Karpas-422 (cell line): Measurements from ENCODE around the gene DSE. TPM values are rescaled to one million over a fixed set of nuclear protein-coding genes. Genes with fewer than 3 reads are reported as not detected.

Source experiments
- DNase-seq: peaks from one replicate; pipeline ENCODE4 v3.0.0-alpha.2; 2015
- H2AFZ ChIP-seq: fragments of 200-600 bp; sonication (generic); 2 replicates; pipeline ENCODE4 v1.6.1; 2014; ENCODE audit warnings: antibody characterized with exemption, low read length, mixed read lengths
- H3K27ac ChIP-seq: fragments of 200-600 bp; sonication (generic); 2 replicates; pipeline ENCODE4 v1.5.1; 2014; ENCODE audit warnings: mild to moderate bottlenecking, low read length, moderate library complexity
- H3K27me3 ChIP-seq: fragments of 200-600 bp; sonication (generic); 2 replicates; pipeline ENCODE4 v1.6.1; 2014; ENCODE audit warnings: low read length, mixed read lengths
- H3K36me3 ChIP-seq: fragments of 200-600 bp; sonication (generic); 2 replicates; pipeline ENCODE4 v1.6.1; 2014; ENCODE audit warnings: low read length, mixed read lengths; ENCODE audit not compliant: insufficient read depth
- H3K4me1 ChIP-seq: fragments of 200-600 bp; sonication (generic); 2 replicates; pipeline ENCODE4 v1.6.1; 2014; ENCODE audit warnings: mild to moderate bottlenecking, low read length, mixed read lengths
- H3K4me2 ChIP-seq: fragments of 200-600 bp; sonication (generic); 2 replicates; pipeline ENCODE4 v1.6.1; 2014; ENCODE audit warnings: low read length, low read depth, mild to moderate bottlenecking; ENCODE audit not compliant: poor library complexity, severe bottlenecking
- H3K4me3 ChIP-seq: fragments of 200-600 bp; sonication (generic); 2 replicates; pipeline ENCODE4 v1.5.1; 2014; ENCODE audit warnings: mild to moderate bottlenecking, antibody characterized with exemption, low read length, mixed read lengths
- H3K79me2 ChIP-seq: fragments of 200-600 bp; sonication (generic); 2 replicates; pipeline ENCODE4 v1.6.1; 2014; ENCODE audit warnings: mild to moderate bottlenecking, low read length, mixed read lengths
- H3K9ac ChIP-seq: fragments of 200-600 bp; sonication (generic); 2 replicates; pipeline ENCODE4 v1.6.0; 2014; ENCODE audit warnings: low read length
- H3K9me2 ChIP-seq: fragments of 200-600 bp; sonication (generic), shearing (Covaris generic); replicated peaks from 2 replicates; pipeline ENCODE4 v1.6.0; 2014; ENCODE audit warnings: mild to moderate bottlenecking, low read length, moderate library complexity; ENCODE audit not compliant: insufficient read depth
- H3K9me3 ChIP-seq: fragments of 300-700, 200-600 bp; sonication (generic); 2 replicates; pipeline ENCODE4 v1.6.1; 2014; ENCODE audit warnings: low read length, mixed read lengths
- H4K20me1 ChIP-seq: fragments of 200-600 bp; sonication (generic); 2 replicates; pipeline ENCODE4 v1.6.1; 2014; ENCODE audit warnings: mild to moderate bottlenecking, antibody characterized with exemption, low read length, low read depth; ENCODE audit not compliant: insufficient read depth
- total RNA-seq: library from RNA; depleted of rRNA; stranded (reverse); fragments of >200 nt; shearing (Covaris generic); gene quantifications from 2 replicates; pipeline ENCODE4 v1.2.3, GENCODE V29; 2014; ENCODE audit warnings: low replicate concordance

The DSE gene
- total RNA-seq, 1 experiment from 2014 or later = 7.5 TPM

DNA sequence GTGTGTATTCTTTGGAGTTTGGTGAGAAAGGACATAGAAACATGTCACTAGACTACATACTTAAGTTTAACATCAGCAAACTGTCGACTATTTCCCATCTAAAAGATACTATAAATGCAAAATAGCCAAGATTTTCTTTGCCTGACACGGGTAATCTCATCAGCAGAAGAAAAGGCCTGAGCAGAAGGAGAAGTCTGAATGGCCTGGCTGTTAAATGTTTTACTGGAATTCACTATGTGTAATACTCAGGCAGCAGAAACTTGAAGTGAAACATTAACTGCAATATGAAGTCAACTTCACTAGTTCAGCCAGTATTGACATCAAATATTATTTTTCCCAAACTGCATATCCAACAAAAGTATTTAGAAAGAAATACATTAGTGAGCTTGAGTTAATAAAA lies 6.4 kb upstream of the DSE start:
- Histone ChIP-seq H3K4me3 (no peak overlapping the region), H3K4me2 (no peak overlapping the region), H3K4me1 (peaks cover 5% of the 10 kb centered on the region), H3K27me3 (no peaks in the 10 kb centered on the region), H3K9ac (no peak overlapping the region), H3K36me3 (no peaks in the 10 kb centered on the region), H4K20me1 (no peaks in the 10 kb centered on the region), H3K9me3 (no peaks in the 10 kb centered on the region), H3K9me2 (no peaks in the 10 kb centered on the region), H2AFZ (no peak overlapping the region), H3K27ac (no peak overlapping the region), H3K79me2 (no peaks in the 10 kb centered on the region)
- DNase-seq = no peak

DNA sequence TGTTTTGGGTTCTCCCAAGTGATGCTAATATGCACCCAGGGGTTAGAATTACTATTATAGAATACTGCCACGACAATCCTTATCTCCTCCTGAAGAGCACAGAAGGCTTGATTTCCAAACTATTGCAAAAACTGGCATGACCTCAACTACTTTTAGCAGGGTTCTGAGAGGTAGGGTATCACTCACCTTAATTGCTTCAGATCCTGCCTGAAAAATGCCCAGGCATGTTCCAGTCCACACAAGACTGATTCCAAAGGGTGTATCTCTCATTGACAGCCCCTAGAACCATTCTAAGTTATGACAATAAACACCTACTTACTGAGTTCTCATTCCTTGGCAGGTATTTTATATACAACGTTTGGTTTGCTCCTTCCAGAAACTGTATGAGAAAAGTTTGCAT lies 5.0 kb upstream of the DSE start:
- no peak overlapping the region for H3K27ac ChIP-seq
- H3K9ac ChIP-seq = no peak overlapping the region
- DNase-seq = no peak
- H3K4me3 ChIP-seq = no peak overlapping the region
- H2AFZ ChIP-seq = no peak overlapping the region
- no peaks in the 10 kb centered on the region for H3K9me3 ChIP-seq
- no peaks in the 10 kb centered on the region for H3K79me2 ChIP-seq
- no peaks in the 10 kb centered on the region for H3K9me2 ChIP-seq
- no peaks in the 10 kb centered on the region for H3K27me3 ChIP-seq
- H3K4me2 ChIP-seq = no peak overlapping the region
- H3K4me1 ChIP-seq = peaks cover 19% of the 10 kb centered on the region
- no peaks in the 10 kb centered on the region for H3K36me3 ChIP-seq
- H4K20me1 ChIP-seq = 0 out of 2 replicates have a peak, but pooled peaks cover 5% of the 10 kb centered on the region

DNA sequence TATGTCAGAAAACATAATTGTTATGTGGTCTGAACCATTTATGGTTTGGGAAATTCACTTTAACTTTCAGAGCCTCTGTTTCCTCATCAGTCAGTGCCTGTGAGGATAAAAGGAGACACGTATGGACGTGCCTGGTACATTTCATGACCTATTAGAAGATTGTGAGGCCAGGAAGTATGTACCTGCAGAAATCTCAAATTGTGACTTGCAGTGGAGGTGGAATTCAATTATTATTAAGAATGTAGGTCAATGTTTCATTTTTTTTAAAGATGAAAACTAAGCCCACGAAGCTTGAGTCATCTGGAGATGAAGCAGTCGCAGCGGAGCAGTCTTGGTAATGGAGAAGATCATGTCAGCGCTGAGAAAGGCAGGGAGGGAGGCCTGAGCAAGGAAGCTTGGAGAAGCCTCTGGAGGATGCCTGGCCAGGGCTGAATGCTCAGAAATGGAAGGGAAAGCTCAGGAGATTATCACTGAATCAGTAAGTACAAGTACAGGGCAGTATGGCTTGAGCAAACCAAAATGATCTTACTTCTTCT lies 3.9 kb upstream of the DSE start:
- Histone ChIP-seq H3K4me3 (no peak overlapping the region), H3K27me3 (no peaks in the 10 kb centered on the region), H4K20me1 (0 out of 2 replicates have a peak, but pooled peaks cover 12% of the 10 kb centered on the region), H3K9ac (no peak overlapping the region), H2AFZ (no peak overlapping the region), H3K36me3 (no peaks in the 10 kb centered on the region), H3K4me1 (peaks cover 23% of the 10 kb centered on the region), H3K4me2 (no peak overlapping the region), H3K27ac (no peak overlapping the region), H3K9me3 (no peaks in the 10 kb centered on the region), H3K9me2 (no peaks in the 10 kb centered on the region), H3K79me2 (no peaks in the 10 kb centered on the region)
- DNase-seq = no peak

DNA sequence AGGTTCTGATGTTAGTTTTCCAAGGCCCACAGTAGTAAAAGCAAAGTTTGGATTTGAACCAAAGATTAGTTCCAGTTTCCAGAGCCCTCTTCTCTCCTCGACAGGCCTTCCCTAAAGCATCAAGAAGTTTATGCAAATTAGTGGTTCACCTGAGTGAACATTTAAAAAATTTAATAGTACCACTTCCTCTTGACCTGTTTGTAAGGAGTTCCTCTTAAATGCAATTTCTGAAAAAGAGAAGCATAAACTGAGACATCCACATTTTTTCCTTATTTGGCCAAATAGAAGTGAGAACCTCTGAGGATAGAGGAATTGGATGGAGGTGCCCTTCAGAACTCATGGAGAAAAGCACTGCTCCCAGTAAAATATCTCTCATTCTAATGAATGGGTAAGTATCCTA lies 1.2 kb upstream of the DSE start:
- Histone ChIP-seq H3K27ac (no peak overlapping the region), H3K9me3 (no peaks in the 10 kb centered on the region), H3K4me1 (peaks cover 23% of the 10 kb centered on the region), H3K4me3 (no peak overlapping the region), H3K27me3 (no peaks in the 10 kb centered on the region), H2AFZ (no peak overlapping the region), H3K4me2 (peak overlapping the region; percentile 59), H3K36me3 (no peaks in the 10 kb centered on the region), H3K9ac (no peak overlapping the region), H3K79me2 (no peaks in the 10 kb centered on the region), H3K9me2 (no peaks in the 10 kb centered on the region), H4K20me1 (0 out of 2 replicates have a peak, but pooled peaks cover 13% of the 10 kb centered on the region)
- DNase-seq = peak; percentile 72

DNA sequence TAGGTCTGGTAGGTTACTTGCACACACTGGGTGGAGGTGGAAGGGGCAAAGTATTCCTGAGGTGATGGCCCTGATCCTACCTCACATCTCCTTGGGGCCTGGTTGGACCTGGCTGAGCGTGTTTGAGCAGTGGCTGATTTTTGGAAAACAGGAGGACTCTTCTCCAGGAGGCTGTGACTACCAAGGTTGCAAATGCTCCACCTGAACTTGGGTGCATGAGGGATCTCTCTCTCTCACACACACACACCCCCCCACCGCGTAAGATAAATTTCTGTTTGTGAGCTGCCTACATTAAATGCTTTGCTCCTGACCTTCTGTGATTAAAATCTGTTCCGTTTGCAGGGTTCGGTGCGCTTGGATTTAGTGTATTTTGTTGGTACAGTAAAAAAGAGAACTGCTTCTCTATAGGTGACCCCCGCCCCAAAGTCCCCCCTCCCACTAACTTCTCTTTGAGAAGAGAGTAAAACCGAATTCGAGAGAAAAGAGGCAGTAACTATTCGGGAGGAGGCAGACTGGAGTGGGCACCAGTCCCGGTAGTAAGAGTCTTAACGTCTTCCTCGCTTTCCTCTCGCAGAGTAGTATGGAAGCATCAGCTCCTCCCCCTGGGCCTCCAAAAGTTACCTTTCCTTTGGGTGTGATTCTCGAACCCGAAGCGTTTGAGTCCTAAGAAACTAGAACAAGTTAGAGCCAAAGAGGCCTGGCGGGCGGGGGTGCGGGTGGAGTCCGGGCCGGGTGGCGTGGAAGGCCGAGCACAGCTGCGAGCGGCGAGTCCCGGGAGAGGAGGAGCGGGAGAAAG lies 585 bp upstream of the DSE start:
- Histone ChIP-seq H3K9me2 (no peaks in the 10 kb centered on the region), H3K79me2 (no peaks in the 10 kb centered on the region), H3K9ac (no peak overlapping the region), H3K27me3 (no peaks in the 10 kb centered on the region), H3K4me2 (peak overlapping the region; percentile 59), H3K27ac (no peak overlapping the region), H4K20me1 (0 out of 2 replicates have a peak, but pooled peaks cover 16% of the 10 kb centered on the region), H3K4me3 (peak overlapping the region; percentile 48; the same call in 1 of the 2 replicates), H3K4me1 (peaks cover 23% of the 10 kb centered on the region), H3K36me3 (no peaks in the 10 kb centered on the region), H3K9me3 (no peaks in the 10 kb centered on the region), H2AFZ (no peak overlapping the region)
- DNase-seq = no peak

DNA sequence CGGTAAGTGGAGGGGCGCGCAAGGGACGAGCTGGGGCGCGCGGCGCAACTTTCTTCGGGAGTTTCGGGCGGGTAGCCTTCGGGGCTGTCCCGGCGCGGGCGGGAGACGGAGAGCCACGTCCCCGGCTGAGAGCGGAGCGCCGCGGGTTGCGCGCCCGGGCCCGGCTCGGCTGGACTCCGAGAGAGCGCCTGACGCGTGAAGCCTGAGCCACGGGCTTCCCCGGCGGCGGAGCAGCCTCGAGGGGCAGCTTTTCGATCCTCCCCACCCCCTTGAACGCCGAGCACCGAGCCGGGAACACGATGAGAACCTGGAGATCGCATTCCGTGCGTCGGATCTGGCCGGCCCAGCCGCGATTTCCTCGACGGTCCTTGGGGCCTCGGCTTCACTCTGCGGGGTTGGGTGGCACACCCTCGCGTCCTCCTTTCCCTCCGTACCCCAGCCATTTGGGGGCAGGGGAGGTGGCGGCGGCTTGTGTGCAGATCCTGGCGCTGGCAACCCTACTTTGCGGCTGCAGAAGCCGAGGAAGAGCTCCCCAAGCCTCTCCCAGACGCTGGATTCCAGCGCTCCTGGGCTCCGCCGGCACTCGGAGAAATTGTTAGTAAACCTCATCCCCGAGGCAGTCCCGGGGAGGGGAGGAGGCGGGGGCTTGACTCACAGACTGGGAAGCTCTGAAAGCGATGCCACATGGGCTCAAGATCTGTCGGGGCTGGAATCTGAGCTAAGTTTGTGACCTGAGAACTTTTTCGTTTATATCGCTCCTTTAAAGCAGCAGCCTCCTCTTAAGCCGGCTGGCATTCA lies 572 bp downstream of the DSE start:
- no peaks in the 10 kb centered on the region for H3K27me3 ChIP-seq
- H2AFZ ChIP-seq = no peak overlapping the region
- H3K9me2 ChIP-seq = no peaks in the 10 kb centered on the region

DNA sequence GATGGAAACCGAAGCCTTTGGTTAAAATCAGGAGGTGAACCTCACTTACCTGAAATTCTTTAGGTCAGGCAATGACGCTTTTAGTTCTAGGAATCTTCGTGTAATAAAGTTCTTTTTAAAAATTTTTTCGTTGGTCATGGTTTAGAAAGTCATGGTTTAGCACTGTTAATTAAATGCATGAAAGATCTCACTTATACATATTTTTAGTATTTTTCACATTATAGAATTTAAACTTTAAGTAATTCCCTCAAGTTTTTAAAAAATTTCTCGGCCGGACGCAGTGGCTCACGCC lies 1.1 kb downstream of the DSE start:
- H3K27me3 ChIP-seq = no peaks in the 10 kb centered on the region
- no peaks in the 10 kb centered on the region for H3K79me2 ChIP-seq
- no peak overlapping the region for H2AFZ ChIP-seq
- H3K4me1 ChIP-seq = peaks cover 23% of the 10 kb centered on the region
- H3K9ac ChIP-seq = no peak overlapping the region
- H3K36me3 ChIP-seq = no peaks in the 10 kb centered on the region
- no peak overlapping the region for H3K4me2 ChIP-seq
- no peak for DNase-seq
- no peaks in the 10 kb centered on the region for H3K9me2 ChIP-seq
- no peak overlapping the region for H3K27ac ChIP-seq
- 0 out of 2 replicates have a peak, but pooled peaks cover 16% of the 10 kb centered on the region for H4K20me1 ChIP-seq
- no peak overlapping the region for H3K4me3 ChIP-seq
- no peaks in the 10 kb centered on the region for H3K9me3 ChIP-seq

More for the DNA sequence above, 572 bp downstream of the DSE start:
- no peaks in the 10 kb centered on the region for H3K79me2 ChIP-seq
- H4K20me1 ChIP-seq = 0 out of 2 replicates have a peak, but pooled peaks cover 16% of the 10 kb centered on the region
- H3K36me3 ChIP-seq = no peaks in the 10 kb centered on the region
- no peak for DNase-seq
- H3K9ac ChIP-seq = no peak overlapping the region
- H3K9me3 ChIP-seq = no peaks in the 10 kb centered on the region
- peak overlapping the region; percentile 48; the same call in 1 of the 2 replicates for H3K4me3 ChIP-seq
- H3K4me1 ChIP-seq = peaks cover 23% of the 10 kb centered on the region
- no peak overlapping the region for H3K27ac ChIP-seq
- H3K4me2 ChIP-seq = peak overlapping the region; percentile 59

DNA sequence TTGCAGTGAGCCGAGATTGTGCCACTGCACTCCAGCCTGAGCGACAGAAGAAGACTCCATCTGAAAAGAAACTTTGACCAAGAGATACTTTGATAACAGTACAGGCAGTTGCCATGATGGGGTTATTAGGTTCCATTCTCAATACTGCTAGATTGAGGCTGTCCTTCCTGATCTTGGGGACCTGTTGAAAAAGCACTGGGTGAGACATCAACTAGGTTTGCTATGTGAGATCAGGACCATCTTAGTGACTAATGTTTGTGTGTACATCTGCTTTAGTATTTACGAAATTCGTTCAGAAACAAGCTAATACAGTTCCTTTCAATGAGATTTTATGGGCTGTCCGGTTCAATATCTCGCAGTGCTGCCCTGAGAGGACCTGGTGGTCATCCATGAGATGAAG lies 2.6 kb downstream of the DSE start:
- Histone ChIP-seq H3K27me3 (no peaks in the 10 kb centered on the region), H3K9me3 (no peaks in the 10 kb centered on the region), H3K4me1 (peaks cover 23% of the 10 kb centered on the region), H4K20me1 (0 out of 2 replicates have a peak, but pooled peaks cover 16% of the 10 kb centered on the region), H3K4me2 (no peak overlapping the region), H3K9me2 (no peaks in the 10 kb centered on the region), H3K4me3 (no peak overlapping the region), H2AFZ (no peak overlapping the region), H3K27ac (no peak overlapping the region), H3K36me3 (no peaks in the 10 kb centered on the region), H3K9ac (no peak overlapping the region), H3K79me2 (no peaks in the 10 kb centered on the region)
- no peak for DNase-seq
